GM21723 (cell line): Measurements from ENCODE around the gene CD96.
"Not testable (repeated sequence)": the region's sequence is repeated elsewhere in the genome, so short reads cannot be mapped to it uniquely, and the experiment has no call there.

ENCODE experiments used
- ATAC-seq: cut with Tn5 transposase; IDR thresholded peaks from one replicate; pipeline ENCODE4 v1.9.1; 2021; ENCODE audit warnings: mild to moderate bottlenecking, moderate library complexity; ENCODE audit not compliant: unreplicated experiment

Gene CD96

GRCh38 chr3:111548092-111548491 is 6.1 kb downstream of the CD96 start:
- peak; percentile 73 for ATAC-seq

- no peak for ATAC-seq
These were observed 6.8 kb downstream of the CD96 start for GRCh38 chr3:111548756-111549155.

GRCh38 chr3:111561902-111562301 is 19.9 kb downstream of the CD96 start:
- not testable (repeated sequence) for ATAC-seq

GRCh38 chr3:111566844-111567243 is 24.8 kb downstream of the CD96 start:
- ATAC-seq, result no peak

- ATAC-seq, result no peak
These were observed 26.4 kb downstream of the CD96 start for GRCh38 chr3:111568355-111568754.

- no peak for ATAC-seq
These were observed 26.9 kb downstream of the CD96 start for GRCh38 chr3:111568911-111569310.

- ATAC-seq, result no peak
These were observed 28.5 kb downstream of the CD96 start for GRCh38 chr3:111570404-111571030.

- ATAC-seq, result no peak
These were observed 29.3 kb downstream of the CD96 start for GRCh38 chr3:111571282-111571681.

- no peak for ATAC-seq
These were observed 30.0 kb downstream of the CD96 start for GRCh38 chr3:111571907-111572460.

- ATAC-seq, result no peak
These were observed 35.1 kb downstream of the CD96 start for GRCh38 chr3:111577113-111577512.

- peak; percentile 90 for ATAC-seq
These were observed 36.0 kb downstream of the CD96 start for GRCh38 chr3:111577798-111578685.

GRCh38 chr3:111578867-111579266 is 36.9 kb downstream of the CD96 start:
- no peak for ATAC-seq

- ATAC-seq, result no peak
These were observed 37.5 kb downstream of the CD96 start for GRCh38 chr3:111579495-111579894.

- ATAC-seq, result no peak
These were observed 39.6 kb downstream of the CD96 start for GRCh38 chr3:111581403-111582119.

GRCh38 chr3:111582120-111582474 is 40.1 kb downstream of the CD96 start:
- ATAC-seq, result no peak

GRCh38 chr3:111584744-111585143 is 42.7 kb downstream of the CD96 start:
- no peak for ATAC-seq

GRCh38 chr3:111585217-111585616 is 43.2 kb downstream of the CD96 start:
- no peak for ATAC-seq

GRCh38 chr3:111588527-111588926 is 46.5 kb downstream of the CD96 start:
- no peak for ATAC-seq

- no peak for ATAC-seq
These were observed 47.5 kb downstream of the CD96 start for GRCh38 chr3:111589303-111590142.

GRCh38 chr3:111590143-111590491 is 48.1 kb downstream of the CD96 start:
- ATAC-seq, result no peak

GRCh38 chr3:111591555-111591954 is 49.6 kb downstream of the CD96 start:
- no peak for ATAC-seq
